BE2C (cell line): ENCODE measurements around the gene TBC1D2B.
"Not testable (repeated sequence)": the region's sequence is repeated elsewhere in the genome, so short reads cannot be mapped to it uniquely, and the experiment has no call there.

Source experiments
- DNase-seq: peaks from one replicate; pipeline ENCODE4 v3.0.0-alpha.2; 2020
- H3K27me3 ChIP-seq: fragments of 250-450 bp; sonication (Bioruptor Pico); 2 replicates; pipeline ENCODE4 v1.5.1; 2020; ENCODE audit warnings: mild to moderate bottlenecking
- H3K36me3 ChIP-seq: fragments of 250-450 bp; sonication (Bioruptor Pico); 2 replicates; pipeline ENCODE4 v1.5.1; 2020; ENCODE audit warnings: mild to moderate bottlenecking
- H3K4me1 ChIP-seq: fragments of 250-450 bp; sonication (Bioruptor Pico); 2 replicates; pipeline ENCODE4 v1.5.1; 2020
- H3K4me3 ChIP-seq: 2 replicates; pipeline ENCODE4 v1.5.1; 2011; ENCODE audit warnings: low read depth, low read length
- H3K9me3 ChIP-seq: fragments of 250-450 bp; sonication (Bioruptor Pico); 2 replicates; pipeline ENCODE4 v1.5.1; 2020
- TF ChIP-seq, protein P1 (sequence below): IDR thresholded peaks from 2 replicates; pipeline ENCODE4 v1.5.1; 2012; ENCODE audit warnings: mild to moderate bottlenecking, low read depth, low read length

Gene TBC1D2B

DNA sequence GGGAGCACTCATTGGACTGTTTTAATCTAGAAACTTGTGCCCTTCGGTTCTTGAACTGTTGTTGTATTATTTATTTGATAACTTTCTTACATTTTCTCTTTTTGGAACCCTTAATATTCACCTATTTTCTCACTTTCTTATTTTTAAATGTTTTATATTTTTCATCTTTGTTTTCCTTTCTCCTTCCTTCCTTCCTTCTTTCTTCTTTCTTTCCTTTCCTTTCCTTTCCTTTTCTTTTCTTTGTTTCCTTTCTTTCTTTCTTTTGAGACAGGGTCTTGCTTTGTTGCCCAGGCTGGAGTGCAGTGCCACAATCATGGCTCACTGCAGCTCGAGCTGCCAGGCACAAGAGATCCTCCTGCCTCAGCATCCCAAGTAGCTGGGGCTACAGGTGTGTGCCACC, 108.5 kb downstream of the TBC1D2B start:
- H3K27me3 ChIP-seq: no peaks in the 10 kb centered on the region

GRCh38 chr15:77967798-77968197, 109.7 kb downstream of the TBC1D2B start:
- H3K27me3 ChIP-seq: no peaks in the 10 kb centered on the region
- DNase-seq: no peak

More for the DNA sequence above, 108.5 kb downstream of the TBC1D2B start:
- TF ChIP-seq, protein P1, sequence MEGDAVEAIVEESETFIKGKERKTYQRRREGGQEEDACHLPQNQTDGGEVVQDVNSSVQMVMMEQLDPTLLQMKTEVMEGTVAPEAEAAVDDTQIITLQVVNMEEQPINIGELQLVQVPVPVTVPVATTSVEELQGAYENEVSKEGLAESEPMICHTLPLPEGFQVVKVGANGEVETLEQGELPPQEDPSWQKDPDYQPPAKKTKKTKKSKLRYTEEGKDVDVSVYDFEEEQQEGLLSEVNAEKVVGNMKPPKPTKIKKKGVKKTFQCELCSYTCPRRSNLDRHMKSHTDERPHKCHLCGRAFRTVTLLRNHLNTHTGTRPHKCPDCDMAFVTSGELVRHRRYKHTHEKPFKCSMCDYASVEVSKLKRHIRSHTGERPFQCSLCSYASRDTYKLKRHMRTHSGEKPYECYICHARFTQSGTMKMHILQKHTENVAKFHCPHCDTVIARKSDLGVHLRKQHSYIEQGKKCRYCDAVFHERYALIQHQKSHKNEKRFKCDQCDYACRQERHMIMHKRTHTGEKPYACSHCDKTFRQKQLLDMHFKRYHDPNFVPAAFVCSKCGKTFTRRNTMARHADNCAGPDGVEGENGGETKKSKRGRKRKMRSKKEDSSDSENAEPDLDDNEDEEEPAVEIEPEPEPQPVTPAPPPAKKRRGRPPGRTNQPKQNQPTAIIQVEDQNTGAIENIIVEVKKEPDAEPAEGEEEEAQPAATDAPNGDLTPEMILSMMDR: no peak
- Histone ChIP-seq H3K36me3 (no peaks in the 10 kb centered on the region), H3K4me1 (peaks cover 2% of the 10 kb centered on the region), H3K4me3 (no peak overlapping the region), H3K9me3 (no peaks in the 10 kb centered on the region)
- no peak for DNase-seq

DNA sequence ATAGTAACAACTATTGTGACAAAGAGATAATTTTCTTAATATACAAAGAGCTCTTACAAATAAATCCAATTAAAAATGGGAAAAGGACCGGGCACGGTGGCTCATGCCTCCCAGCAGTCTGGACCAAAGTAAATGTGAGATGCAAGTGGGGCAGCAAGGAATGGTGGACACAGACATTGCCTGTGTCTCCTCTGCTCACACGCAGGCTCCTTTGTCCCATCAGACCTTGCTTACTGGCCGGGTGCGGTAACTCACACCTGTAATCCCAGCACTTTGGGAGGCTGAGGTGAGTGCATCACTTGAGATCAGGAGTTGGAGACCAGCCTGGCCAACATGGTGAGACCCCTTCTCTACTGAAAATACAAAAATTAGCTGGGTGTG, 110.3 kb downstream of the TBC1D2B start:
- not testable (repeated sequence) for H3K27me3 ChIP-seq, H3K4me3 ChIP-seq, H3K9me3 ChIP-seq, H3K36me3 ChIP-seq, H3K4me1 ChIP-seq, DNase-seq

More at GRCh38 chr15:77967798-77968197, 109.7 kb downstream of the TBC1D2B start:
- H3K4me1 ChIP-seq: no peaks in the 10 kb centered on the region
- H3K36me3 ChIP-seq: no peaks in the 10 kb centered on the region
- TF ChIP-seq, protein P1: no peak
- H3K9me3 ChIP-seq: no peaks in the 10 kb centered on the region
- no peak overlapping the region for H3K4me3 ChIP-seq

GRCh38 chr15:77966540-77967234, 110.8 kb downstream of the TBC1D2B start:
- TF ChIP-seq, protein P1: peak; percentile 95

GRCh38 chr15:77964193-77964592, 113.3 kb downstream of the TBC1D2B start:
- Histone ChIP-seq H3K9me3 (no peaks in the 10 kb centered on the region), H3K4me1 (no peaks in the 10 kb centered on the region), H3K27me3 (no peaks in the 10 kb centered on the region), H3K36me3 (no peaks in the 10 kb centered on the region), H3K4me3 (no peak overlapping the region)
- TF ChIP-seq, protein P1: no peak
- no peak for DNase-seq

More at GRCh38 chr15:77966540-77967234, 110.8 kb downstream of the TBC1D2B start:
- Histone ChIP-seq H3K36me3 (no peaks in the 10 kb centered on the region), H3K4me3 (no peak overlapping the region), H3K9me3 (no peaks in the 10 kb centered on the region), H3K27me3 (no peaks in the 10 kb centered on the region), H3K4me1 (no peaks in the 10 kb centered on the region)
- DNase-seq: no peak

GRCh38 chr15:77959432-77959879, 118.1 kb downstream of the TBC1D2B start:
- DNase-seq: peak; percentile 89
- no peaks in the 10 kb centered on the region for H3K36me3 ChIP-seq
- no peaks in the 10 kb centered on the region for H3K9me3 ChIP-seq
- H3K27me3 ChIP-seq: no peaks in the 10 kb centered on the region
- TF ChIP-seq, protein P1: peak; percentile 96
- H3K4me3 ChIP-seq: peak overlapping the region; percentile 42
- H3K4me1 ChIP-seq: no peaks in the 10 kb centered on the region

GRCh38 chr15:77958716-77959431, 118.6 kb downstream of the TBC1D2B start:
- not testable (repeated sequence) for H3K36me3 ChIP-seq, H3K4me3 ChIP-seq, H3K27me3 ChIP-seq, H3K4me1 ChIP-seq, H3K9me3 ChIP-seq, DNase-seq

GRCh38 chr15:77958021-77958420, 119.5 kb downstream of the TBC1D2B start:
- DNase-seq: not testable (repeated sequence)

GRCh38 chr15:77953926-77954325, 123.6 kb downstream of the TBC1D2B start:
- H3K36me3 ChIP-seq, H3K4me1 ChIP-seq, H3K9me3 ChIP-seq, H3K27me3 ChIP-seq, DNase-seq, H3K4me3 ChIP-seq: not testable (repeated sequence)

More at GRCh38 chr15:77958021-77958420, 119.5 kb downstream of the TBC1D2B start:
- not testable (repeated sequence) for H3K9me3 ChIP-seq, H3K36me3 ChIP-seq, H3K4me1 ChIP-seq, H3K4me3 ChIP-seq, H3K27me3 ChIP-seq

DNA sequence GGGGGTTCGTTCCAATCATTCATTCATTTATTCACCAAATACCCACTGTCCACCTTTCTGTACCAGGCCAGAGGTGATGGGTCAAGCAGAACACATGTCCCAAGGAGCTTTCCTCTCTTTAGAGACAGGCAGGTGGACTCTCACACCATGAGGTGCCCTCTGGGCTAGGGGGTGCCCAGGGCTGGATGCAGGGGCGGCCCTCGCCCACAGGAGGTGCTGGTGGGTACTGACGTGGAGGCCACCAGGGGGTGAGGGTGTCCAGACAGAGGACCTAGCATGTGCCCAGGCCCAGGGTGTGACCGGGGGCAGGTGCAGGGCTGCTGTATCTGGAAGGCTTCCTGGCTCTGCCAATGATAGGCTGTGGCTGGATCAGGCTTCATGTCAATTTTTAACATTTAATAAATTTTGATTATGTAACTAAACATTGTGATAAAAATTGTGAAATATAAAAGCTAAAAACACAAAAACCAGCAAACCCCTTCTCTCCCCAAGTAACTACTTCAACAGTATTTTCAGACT, 124.5 kb downstream of the TBC1D2B start:
- H3K27me3 ChIP-seq, H3K4me1 ChIP-seq, H3K36me3 ChIP-seq, H3K4me3 ChIP-seq, H3K9me3 ChIP-seq: not testable (repeated sequence)
- peak; percentile 36 for DNase-seq
